Measurements from ENCODE around the gene ALDH1A2.
"Not testable (repeated sequence)": the region's sequence is repeated elsewhere in the genome, so short reads cannot be mapped to it uniquely, and the experiment has no call there.

Gene ALDH1A2

GRCh38 chr15:58065445-58066041, at the start of gene ALDH1A2:
Gene ALDH1A2 (minus strand): TSS chr15:58065711. CDS start chr15:58065650, 61 bp downstream.
- in situ Hi-C loops (cut with MboI; ENCODE audit: low sequenced_read_pairs), result no loop called here

DNA sequence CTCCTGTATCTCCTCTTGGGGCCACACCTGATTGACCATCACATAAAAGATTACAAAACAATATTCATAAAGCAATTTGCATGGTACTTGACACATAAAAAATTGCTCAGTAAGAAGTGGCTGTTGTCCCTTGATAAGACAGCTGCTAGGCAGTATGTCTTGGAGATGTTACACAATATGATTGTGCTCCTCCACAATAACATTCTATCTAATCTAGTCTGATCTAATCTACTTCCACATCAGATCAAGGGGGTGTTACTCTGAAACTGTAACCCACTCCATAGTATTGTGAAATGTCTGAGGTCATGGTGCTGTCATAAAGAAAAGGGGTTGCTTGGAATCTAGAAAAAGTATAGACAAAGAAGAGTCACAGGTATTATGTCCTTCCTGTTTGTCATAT, 49.3 kb upstream of the ALDH1A2 start:
- in situ Hi-C loops (cut with MboI; ENCODE audit: low sequenced_read_pairs), result no loop called here

- in situ Hi-C loops (cut with MboI; ENCODE audit: low sequenced_read_pairs), result no loop called here
Observed at GRCh38 chr15:58114388-58114787, 48.9 kb upstream of the ALDH1A2 start.

DNA sequence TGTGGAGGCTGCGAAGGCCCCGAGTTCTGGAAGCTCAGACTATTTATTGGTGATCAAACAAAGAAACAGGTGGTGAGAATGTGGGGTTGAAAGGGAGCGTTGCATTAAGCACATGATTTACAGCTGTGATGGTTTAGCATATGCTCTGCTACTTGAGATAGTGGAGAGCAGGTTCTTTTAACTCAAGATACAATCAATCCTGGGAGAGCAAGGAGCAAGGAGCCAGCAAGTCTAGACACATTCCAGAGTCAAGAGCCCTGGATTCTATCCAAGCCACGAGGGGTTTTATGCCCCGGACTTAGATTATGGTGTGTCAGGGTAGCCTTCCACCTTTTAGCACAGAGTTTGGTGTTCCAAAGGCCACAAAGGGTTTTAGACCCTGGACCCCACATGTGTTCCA, 47.8 kb upstream of the ALDH1A2 start:
- in situ Hi-C loops (cut with MboI; ENCODE audit: low sequenced_read_pairs), result not testable (repeated sequence)

DNA sequence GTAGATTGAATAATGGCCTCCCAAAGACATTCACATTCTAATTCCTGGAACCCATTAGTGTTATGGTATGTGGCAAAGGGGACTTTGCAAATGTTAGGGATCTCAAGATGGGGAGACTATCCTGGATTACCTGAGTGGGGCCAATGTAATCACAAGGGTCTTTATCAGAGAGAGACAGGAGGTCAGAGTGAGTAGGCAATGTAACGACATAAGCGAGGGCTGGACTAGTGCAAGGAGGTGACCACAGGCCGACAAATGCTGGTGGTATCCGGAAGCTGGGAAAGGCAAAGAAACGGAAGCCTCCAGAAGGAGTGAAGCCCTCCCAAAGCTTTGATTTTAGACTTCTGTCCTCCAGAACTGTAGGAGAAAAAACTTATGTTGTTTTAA, 46.2 kb upstream of the ALDH1A2 start:
- in situ Hi-C loops (cut with MboI; ENCODE audit: low sequenced_read_pairs), result no loop called here

DNA sequence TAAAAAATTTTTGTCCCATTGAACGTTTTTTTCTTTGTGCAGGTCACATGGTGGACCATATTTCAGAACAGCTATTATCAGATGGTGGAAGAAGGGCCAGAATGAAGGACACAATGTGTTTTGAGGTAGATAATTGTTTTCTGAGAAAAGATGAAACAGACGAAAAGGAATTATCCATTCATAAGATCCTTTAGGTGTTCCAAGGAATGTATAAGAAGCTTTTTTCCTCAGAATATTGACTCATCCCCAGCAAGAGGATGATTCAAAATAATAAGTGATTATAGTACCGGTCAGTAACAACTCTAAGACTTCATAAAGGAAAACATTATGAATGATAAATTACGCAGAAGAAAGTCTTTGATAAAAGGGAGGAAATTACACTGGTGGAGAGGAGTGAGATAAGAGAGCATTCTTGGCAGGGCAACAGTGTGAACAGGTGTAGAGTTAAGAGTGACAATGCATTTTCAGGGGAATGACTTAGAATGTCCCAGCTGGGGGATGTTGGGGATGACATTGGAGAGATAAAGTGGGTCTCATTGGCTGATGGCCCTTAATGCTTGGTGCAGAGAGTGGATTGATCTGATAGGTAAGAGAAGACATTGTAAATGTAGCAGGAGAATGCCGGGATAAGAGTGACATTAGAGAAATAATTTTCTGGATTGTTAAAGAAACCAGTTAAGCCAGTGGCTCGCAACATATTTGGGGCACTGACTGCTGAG, 45.6 kb upstream of the ALDH1A2 start:
- in situ Hi-C loops (cut with MboI; ENCODE audit: low sequenced_read_pairs), result no loop called here

GRCh38 chr15:58109419-58109818, 43.9 kb upstream of the ALDH1A2 start:
- in situ Hi-C loops (cut with MboI; ENCODE audit: low sequenced_read_pairs), result no loop called here

- in situ Hi-C loops (cut with MboI; ENCODE audit: low sequenced_read_pairs), result no loop called here
Observed at GRCh38 chr15:58108117-58108516, 42.6 kb upstream of the ALDH1A2 start.

DNA sequence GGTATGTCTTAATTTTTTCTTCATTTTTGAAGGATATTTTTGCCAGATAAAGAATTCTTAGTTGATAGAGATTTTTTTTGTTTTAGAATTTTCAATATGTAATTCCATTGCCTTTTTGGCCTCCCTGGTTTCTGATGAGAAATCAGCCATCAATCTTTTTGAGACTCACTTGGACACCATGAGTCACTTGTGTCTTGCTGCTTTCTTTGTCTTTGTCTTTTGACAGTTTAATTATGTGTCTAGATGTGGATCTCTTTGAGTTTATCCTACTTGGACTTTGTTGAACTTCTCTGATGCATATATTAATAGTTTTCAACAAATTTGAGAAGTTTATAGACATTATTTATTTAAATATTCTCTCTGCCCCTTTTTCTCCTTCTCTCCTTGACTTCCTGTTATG, 38.0 kb upstream of the ALDH1A2 start:
- in situ Hi-C loops (cut with MboI; ENCODE audit: low sequenced_read_pairs), result no loop called here

GRCh38 chr15:58096529-58097084, 31.1 kb upstream of the ALDH1A2 start:
- in situ Hi-C loops (cut with MboI; ENCODE audit: low sequenced_read_pairs), result no loop called here

DNA sequence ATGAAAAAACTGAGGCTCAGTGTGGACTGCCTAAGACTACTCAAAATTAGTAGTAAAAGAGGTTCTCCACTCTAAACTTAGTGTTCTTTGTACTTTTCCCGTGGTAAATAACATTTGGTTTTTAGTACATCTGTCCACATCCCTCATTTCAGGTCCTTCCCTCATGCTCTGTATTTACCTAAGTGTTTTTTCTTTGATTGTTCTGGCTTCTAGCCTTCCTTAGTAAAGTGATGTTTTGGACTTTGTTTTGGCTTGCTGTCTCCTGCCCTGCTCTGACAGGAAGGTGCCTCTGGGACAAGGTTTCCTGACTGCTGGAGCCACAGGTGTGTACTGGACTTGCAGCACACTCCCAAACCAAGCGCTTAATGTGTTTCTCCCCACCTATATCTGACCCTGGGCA, 29.9 kb upstream of the ALDH1A2 start:
- in situ Hi-C loops (cut with MboI; ENCODE audit: low sequenced_read_pairs), result no loop called here

- in situ Hi-C loops (cut with MboI; ENCODE audit: low sequenced_read_pairs), result no loop called here
Observed at GRCh38 chr15:58087871-58088270, 22.4 kb upstream of the ALDH1A2 start.

DNA sequence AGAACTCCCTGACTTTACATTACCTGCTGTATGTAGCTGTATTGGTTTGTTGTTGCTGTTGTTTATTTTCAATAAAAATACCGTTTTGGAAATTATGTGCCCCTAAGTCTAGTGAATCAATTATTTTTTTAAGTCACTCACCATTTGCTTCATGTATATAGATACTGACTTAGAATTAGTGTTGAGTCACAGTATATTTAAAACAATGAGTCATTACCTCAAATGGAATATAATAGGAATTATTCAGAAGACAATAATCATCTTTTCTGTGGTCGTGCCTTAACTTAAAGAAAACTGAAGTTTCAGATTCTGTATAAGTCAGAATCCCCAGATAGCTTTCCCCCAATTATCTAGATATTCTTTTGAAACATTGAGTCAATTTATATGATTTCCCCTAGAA, 21.0 kb upstream of the ALDH1A2 start:
- in situ Hi-C loops (cut with MboI; ENCODE audit: low sequenced_read_pairs), result no loop called here

DNA sequence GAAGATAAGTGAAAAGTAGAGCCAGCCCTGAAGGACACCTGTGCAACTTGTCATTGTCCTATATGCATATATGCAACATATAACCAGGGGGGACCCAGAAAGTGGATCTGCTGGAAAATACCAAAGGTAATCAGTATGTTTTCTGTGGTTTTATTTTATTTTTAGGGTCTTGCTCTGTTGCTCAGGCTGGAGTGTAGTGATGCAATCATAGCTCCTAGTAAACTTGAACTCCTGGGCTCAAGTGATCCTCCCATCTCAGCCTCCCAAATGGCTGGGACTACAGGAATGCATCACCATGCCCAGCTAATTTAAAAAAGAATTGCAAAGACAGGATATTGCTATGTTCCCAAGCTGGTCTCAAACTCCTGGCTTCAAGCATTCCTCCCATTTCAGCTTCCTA, 18.0 kb upstream of the ALDH1A2 start:
- in situ Hi-C loops (cut with MboI; ENCODE audit: low sequenced_read_pairs), result no loop called here

DNA sequence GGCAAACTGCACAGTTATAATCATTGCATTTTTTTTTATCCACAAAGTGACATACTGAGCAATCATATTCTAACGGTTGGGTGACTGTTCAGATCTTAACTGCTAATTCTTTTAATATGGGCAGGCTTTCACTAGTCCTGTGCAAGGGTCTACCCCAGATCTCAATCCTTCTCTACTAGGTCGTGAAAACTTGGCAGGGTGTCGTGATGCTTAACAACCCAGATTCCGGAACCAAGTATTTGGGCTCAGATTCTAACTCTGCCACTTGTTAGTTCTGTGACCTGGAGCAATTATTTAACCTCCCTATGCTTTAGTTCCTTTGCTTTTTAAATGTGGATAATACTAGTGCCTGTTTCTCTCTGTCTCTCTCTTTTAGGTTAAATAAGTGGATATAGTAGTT, 16.4 kb upstream of the ALDH1A2 start:
- in situ Hi-C loops (cut with MboI; ENCODE audit: low sequenced_read_pairs), result no loop called here

GRCh38 chr15:58081456-58081855, 15.9 kb upstream of the ALDH1A2 start:
- in situ Hi-C loops (cut with MboI; ENCODE audit: low sequenced_read_pairs), result no loop called here

DNA sequence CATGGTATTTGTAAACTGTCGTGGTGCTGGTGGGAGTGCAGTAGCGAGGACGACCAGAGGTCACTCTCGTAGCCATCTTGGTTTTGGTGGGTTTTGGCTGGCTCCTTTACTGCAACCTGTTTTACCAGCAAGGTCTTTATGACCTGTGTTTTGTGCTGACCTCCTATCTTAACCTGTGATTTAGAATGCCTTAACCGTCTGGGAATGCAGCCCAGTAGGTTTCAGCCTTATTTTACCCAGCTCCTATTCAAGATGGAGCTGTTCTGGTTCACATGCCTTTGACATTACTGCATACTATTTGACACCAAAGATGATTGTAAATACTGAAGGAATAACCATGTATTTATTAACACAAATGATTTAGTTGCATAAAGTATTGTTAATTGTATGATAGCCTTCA, 15.4 kb upstream of the ALDH1A2 start:
- in situ Hi-C loops (cut with MboI; ENCODE audit: low sequenced_read_pairs), result not testable (repeated sequence)

- in situ Hi-C loops (cut with MboI; ENCODE audit: low sequenced_read_pairs), result no loop called here
Observed at GRCh38 chr15:58080398-58080797, 14.9 kb upstream of the ALDH1A2 start.

GRCh38 chr15:58078591-58078990, 13.1 kb upstream of the ALDH1A2 start:
- in situ Hi-C loops (cut with MboI; ENCODE audit: low sequenced_read_pairs), result no loop called here

DNA sequence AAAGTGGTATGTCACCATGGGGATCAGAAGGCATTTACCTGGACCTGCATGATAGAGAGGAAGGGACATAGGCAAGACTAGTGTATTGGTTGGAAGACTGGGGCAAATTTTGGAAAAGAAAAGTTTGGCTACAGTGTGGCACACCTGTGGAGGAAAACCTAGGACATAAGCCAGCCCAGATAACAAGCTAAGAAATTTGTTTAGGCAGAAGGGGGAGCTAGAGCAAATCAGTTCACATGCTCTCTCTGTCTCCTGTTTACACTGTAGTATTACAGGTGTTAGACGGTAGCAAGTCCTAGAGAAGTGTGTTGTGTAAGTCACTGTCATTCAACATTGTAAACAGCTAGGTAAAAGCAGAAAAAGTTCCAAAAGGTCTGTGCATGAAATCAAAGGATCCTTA, 11.9 kb upstream of the ALDH1A2 start:
- in situ Hi-C loops (cut with MboI; ENCODE audit: low sequenced_read_pairs), result no loop called here

GRCh38 chr15:58074452-58074851, 8.9 kb upstream of the ALDH1A2 start:
- in situ Hi-C loops (cut with MboI; ENCODE audit: low sequenced_read_pairs), result no loop called here

- in situ Hi-C loops (cut with MboI; ENCODE audit: low sequenced_read_pairs), result no loop called here
Observed at GRCh38 chr15:58070801-58071418, 5.4 kb upstream of the ALDH1A2 start.
